ENCODE results near the gene PTRH2.
"Not testable (repeated sequence)": the region's sequence is repeated elsewhere in the genome, so short reads cannot be mapped to it uniquely, and the experiment has no call there.

Gene PTRH2

DNA sequence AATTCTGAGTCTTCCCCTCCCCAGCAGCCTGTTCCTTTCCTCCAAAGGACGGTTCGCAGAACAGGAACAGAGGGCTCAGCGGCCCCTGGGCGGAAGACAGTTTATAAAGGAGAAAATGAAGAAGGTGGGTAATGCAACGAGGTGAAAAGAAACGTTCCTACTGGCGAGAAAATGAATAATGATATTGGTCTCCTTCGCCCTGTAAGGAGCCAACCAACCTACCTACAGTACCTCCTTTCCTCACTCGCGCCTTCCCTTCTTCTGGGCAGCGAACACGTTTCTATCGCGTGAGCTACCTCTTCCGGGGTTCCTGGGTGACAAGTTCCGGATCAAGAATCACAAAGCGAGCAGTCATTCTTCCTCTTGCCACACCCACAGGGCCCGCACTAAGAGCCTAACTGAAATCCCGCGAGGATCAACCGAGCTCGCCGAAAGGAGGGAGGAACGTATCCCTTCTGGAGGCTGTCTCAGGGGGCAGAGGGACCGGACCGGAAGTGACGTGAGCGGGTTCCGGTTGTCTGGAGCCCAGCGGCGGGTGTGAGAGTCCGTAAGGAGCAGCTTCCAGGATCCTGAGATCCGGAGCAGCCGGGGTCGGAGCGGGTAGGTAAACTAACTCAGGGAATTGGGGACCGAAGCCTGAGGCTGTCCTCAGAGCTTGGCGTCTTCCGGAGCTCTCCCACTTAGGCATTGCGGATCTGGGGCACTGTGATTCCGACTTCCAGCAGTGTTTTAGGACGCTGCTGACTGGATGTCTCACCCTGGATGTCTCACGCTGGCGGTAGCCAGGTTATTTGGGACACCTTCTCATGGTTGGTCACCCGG is at the start of gene PTRH2, which contains the start of gene VMP1:
Gene PTRH2 (minus strand): TSS at position 282 of the 822 bp plus-strand sequence. CDS start 9,452 bp downstream, outside the sequence.
Gene VMP1 (plus strand): TSS at position 506 of the 822 bp plus-strand sequence. CDS start 23,793 bp downstream, outside the sequence.
- peak; percentile 96 for DNase-seq (ENCODE audit: low spot score)

DNA sequence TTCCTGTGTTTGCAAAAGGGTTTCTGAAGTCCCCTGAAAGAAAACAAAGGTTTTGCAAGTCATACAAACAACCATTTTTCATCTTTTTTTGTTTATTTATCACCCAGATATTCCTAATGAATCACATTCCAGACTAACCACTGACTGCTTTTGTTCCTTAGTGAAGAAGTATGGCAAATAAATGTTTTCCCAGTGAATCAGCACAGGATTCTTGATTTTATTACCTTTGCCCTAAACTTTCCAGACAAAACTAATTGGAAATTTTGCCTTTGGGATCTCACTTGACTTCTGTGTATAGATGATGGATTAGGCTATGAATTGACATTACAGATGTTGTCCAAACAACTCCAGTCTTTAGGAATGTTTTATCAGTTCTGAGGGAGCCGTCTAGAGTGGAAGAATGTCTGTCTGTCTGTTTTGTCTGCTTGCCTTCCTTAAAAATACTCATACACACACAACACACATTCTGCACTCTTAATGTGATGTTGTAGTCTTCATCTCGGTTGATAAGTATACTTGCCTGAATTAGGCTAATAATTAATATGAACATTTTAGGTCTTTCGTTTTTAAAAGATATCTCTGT is 49.1 kb upstream of the PTRH2 start:
- no peak for DNase-seq (ENCODE audit: low spot score)

DNA sequence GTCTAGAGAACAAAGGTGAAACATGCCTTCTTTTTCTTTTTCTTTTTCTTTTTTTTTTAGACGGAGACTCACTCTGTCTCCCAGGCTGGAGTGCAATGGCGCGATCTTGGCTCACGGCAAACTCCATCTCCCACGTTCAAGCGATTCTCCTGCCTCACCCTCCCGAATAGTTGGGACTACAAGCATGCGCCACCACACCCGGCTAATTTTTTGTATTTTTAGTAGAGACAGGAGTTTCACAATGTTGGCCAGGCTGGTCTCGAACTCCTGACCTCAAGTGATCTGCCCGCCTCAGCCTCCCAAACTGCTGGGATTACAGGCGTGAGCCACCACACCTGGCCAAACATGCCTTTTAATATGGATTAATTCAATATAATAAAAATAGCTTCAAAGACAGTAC is 47.8 kb upstream of the PTRH2 start:
- DNase-seq (ENCODE audit: low spot score): not testable (repeated sequence)

DNA sequence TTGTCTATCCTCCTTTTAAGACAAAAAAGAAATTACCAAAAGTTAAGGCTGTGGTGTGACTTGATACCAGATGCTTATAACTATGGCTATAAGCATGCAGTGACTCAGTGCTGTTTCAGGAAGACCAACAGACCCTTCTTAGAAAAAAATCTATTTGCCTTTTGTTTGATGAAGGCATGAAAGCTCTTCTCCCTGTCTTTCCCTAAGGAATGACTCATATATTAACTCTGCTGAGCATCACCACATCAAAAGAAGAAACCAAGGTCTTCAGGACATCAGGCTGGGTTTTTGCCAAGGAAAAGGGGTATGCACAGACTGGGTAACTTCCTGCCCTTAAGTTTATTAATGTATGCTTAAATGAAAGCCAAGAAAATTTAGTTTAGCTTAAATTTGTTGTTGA is 47.3 kb upstream of the PTRH2 start:
- peak; percentile 25 for DNase-seq (ENCODE audit: low spot score)

DNA sequence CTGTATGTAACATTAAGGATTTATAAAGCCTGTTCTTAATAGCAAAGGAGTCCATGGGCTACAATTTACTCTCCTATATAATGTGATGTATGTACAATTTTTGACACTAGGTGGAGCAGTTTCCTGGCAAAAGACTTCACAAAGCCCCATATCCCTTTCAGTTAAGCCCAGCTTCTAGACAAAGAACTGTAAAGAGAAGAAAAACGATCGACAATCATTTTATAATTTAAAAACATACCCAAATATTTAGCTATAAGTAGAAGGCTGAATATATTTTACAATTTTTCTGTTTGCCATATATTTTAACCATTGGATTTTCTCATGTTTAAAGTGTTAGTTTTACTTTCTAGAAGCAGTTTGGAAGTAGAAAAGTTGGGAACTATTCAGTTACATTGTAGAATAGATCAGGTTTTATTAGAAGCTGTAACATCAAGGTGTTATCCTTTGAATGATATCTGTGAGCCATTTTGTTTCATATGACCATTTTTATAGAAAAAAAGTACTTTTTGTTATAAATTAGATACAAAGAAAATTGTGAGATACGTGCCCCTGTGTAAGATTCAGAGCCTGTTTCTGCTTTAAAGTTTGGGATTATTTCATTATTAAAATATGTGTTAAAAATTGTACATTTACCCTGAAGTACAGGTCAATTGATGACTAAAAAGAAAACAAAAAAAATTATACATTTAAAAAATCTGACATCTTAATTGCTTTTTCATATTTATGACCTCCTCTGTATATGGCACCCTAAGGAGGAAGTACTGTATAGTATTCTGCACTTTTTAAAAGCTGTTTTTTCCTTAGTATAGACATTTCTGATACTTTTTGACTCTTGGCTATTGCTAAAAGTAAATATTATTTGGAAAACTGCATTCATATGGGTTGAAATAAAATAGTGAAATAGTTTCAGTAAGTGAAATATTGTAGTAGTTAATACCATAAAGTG is 46.6 kb upstream of the PTRH2 start:
- DNase-seq (ENCODE audit: low spot score): peak; percentile 91

DNA sequence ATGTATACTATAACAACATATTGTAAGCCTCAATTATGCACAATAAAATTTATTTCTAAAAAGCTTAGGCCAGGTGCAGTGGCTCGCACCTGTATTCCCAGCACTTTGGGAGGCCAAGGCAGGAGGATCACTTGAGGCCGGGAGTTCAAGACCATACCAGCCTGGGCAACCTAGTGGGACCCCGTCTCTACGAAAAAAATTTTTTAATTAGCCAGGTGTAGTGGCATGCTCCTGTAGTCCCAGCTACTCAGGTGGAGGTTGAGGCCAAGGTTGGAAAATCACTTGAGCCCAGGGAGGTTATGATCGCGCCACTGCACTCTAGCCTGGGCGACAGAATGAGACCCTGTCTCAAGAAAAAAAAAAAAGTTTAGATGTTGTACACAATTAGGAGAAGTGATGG is 45.7 kb upstream of the PTRH2 start:
- no peak for DNase-seq (ENCODE audit: low spot score)

DNA sequence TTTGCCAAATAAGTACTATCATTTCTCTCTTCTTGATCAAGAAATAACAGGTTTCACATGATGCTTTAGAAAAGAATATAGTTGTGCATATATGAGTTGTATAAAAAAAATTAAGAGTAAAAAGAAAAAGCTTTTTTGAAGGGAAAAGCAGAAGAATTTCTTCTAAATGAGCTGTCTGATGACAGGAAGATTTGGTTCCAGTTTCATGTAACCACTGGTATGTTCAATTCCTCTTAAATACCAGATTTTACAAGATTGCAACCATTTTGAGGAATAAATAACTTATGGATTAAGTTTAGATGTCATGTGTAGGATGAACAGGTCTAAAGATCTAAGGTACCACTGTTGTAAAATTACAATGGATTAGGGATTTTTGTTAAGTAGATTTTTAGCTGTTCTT is 45.2 kb upstream of the PTRH2 start:
- no peak for DNase-seq (ENCODE audit: low spot score)

DNA sequence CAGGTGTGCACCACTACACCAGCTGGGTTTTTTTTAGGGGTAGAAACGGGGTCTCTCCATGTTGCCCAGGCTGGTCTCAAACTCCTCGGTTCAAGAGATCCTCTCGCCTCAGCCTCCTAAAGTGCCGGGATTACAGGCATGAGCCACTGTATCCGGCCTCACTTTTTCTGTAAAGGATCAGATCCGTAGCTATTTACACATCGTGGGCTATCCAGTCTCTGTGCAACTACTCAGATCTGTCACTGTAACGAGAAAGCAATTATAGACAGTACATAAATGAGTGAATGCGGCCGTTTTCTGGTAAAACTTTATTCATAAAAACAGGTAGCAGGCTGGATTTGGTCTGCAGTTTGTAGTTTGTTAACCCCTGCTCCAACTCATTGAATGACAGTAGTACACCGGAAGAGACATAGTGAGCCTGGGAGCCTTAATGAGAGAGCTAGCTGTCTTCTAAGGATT is 44.8 kb upstream of the PTRH2 start:
- DNase-seq (ENCODE audit: low spot score): no peak

DNA sequence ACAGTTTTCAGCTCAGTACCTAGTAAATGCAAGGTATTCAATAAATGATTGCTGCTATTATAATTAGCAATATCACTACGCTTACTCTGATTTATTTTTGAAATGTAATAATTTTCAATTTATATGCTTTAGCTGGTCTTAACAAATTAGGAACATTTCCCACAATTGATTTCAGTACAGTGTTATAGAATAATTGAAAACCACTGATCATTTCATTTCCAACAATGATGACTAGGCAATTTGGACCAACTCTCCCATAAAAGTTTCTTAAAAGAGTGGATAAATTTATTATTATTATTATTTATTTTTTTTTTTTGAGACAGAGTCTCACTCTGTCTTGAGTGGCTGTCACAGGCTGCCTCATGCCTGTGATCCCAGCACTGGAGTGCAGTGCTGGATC is 41.4 kb upstream of the PTRH2 start:
- no peak for DNase-seq (ENCODE audit: low spot score)

DNA sequence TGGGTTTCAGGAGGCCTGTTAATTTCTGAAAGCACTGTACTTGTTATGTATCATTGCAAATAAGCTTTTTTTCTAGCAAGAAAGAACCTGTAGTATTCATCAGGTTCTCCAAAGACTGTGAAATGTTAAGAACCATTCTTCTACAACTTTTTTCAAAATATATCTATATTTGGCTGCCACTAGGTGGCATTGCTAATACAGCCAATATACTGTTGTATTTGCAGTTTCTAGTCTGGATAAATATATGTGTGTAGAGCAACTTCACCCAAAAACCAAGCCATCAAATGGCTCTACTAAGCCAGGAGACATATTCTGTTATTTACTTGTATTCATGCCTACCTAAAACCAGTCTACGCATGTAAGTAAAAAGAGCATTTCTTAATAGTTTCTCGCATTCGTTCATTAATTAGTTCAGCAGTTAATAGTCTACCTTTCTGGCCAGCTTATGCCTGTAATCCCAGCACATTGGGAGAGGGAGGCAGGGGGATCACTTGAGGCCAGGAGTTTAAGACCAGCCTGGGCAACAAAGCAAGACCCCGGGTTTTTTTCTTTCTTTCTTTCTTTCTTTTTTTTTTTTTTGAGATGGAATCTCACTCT is 39.7 kb upstream of the PTRH2 start:
- peak; percentile 58 for DNase-seq (ENCODE audit: low spot score)

DNA sequence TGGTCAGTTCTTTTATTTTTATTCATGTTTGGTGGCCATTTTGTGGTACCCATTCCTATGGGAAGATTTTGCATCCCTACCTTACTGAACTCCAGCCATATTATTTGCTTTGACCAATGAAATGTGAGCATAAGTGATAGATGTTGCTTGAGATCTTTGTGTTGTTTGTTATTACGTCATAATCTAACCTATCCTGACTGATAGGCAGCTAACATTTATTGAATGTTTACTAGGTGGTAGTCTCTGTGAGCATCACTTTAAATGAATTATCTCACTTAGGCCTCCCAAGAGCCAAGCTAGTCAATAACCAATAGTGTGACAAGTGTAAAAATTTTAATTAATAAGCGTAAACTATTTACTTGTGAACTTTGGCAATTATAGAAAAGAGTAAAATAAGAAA is 37.8 kb upstream of the PTRH2 start:
- DNase-seq (ENCODE audit: low spot score): no peak

DNA sequence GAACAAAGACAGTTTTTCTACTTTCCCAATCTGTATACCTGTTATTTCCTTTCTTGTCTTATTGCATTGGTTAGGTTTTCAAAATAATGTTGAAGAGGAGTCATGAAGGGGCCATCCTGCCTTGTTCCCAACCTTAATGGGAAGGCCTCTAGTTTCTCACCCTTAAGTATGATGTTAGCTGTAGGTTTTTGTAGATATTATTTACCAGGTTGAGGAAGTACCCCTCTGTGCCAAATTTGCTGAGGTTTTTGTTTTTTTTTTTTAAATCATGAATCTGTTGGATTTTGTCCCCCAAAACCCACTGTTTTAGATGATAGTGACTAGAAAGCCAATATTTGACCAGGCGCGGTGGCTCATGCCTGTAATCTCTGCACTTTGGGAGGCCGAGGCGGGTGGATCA is 36.6 kb upstream of the PTRH2 start:
- no peak for DNase-seq (ENCODE audit: low spot score)

DNA sequence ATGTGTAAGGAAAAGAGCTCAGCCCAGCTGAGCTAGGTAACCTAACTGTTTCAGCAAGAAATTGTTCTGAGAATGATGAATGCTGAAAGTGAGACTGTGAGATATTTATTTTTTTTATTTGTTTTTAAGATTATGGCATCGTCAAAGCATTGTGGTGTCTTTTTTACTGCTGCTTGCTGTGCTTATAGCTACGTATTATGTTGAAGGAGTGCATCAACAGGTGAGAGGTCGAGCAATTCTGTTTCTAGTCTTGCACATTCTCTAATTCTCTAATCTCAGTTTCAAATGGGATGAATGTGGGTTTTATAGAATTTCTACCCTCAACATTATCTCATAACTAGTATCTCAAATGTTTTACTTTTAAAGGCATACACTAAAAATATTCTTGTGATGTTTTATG is 30.1 kb upstream of the PTRH2 start:
- DNase-seq (ENCODE audit: low spot score): no peak

DNA sequence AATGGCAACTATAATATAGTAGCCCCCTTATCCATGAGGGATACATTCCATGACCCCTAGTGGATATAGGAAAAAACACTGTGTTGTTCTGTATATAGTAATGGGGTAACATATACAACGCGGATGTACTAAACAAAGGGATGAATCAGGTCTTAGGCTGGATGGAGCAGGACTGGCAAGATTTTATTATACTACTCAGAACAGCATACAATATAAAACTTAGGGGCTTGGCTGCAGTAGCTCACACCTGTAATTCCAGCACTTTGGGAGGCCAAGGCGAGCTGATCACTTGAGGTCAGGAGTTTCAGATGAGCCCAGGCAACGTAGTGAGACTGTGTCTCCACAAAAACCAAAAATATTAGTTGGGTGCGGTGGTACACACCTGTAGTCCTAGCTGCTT is 27.0 kb upstream of the PTRH2 start:
- no peak for DNase-seq (ENCODE audit: low spot score)

DNA sequence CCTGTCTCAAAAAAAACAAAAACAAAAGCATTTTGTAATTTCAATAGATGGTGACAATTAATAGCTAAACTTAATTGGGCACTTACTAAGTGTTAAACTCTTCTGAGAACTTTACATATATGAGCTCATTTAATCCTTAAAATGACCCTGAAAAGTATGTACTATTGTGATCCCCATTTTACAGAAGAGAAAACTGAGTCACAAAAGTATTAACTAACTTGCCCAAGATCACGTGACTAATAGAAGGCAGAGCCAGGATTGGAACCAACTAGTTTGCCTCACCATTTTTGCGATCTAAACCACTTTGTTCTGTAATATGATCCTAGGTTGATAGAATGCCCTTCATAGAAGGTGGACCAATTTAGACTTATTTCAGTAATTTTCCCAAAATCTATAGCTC is 26.5 kb upstream of the PTRH2 start:
- no peak for DNase-seq (ENCODE audit: low spot score)

DNA sequence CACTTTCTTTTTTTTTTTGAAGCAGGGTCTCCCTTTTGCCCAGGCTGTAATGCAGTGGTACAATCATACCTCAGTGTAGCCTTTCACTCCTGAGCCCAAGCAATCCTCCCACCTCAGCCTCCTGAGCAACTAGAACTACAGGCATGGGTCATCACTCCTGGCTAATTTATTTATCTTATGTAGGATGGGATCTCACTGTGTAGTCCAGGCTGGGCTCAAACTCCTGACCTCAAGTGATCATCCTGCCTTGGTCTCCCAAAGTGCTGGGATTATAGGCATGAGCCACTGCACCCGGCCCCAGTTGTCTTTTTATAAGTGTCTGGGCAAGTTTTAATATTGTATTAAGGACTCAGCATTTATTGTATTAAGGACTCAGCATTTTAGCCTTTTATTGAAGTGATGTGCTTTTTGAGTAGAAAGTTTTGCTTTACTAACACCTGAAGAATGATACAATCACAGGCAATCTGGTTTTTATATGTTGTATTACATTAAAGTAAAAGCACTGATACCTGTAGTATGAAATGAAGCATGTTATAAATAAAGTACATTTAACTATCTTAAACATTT is 23.1 kb upstream of the PTRH2 start:
- DNase-seq (ENCODE audit: low spot score): no peak

DNA sequence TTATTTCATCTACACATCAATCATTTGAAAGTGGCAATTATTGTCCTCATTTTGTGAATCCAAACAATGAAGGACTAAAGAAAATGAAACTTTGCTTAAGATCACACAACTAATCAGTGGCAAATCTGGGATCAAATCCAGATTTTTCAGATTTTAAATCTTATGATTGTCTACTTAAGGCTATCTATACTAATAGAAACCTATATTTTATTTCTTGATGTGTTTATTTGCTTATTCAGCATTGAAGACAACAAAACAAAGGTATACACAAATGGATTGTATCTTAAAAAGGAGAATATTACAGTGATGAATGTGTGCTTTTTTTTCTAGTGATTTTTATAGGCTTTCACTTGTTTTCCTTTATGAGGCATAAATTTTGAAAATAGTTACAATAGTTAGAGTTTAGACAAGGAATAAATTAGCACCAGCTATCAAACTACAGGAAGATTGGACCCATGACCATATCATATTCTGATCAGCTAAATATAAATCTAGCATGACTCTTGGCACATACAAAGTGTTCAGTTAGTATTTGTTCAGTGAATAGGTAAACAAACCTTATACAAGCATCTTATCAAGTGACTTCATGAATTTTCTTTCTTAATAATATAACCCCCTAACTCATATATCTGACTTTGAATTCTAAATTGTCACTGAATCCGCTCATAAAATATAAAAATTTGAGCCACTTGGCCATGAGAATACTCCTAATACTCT is 20.7 kb upstream of the PTRH2 start:
- DNase-seq (ENCODE audit: low spot score): no peak

DNA sequence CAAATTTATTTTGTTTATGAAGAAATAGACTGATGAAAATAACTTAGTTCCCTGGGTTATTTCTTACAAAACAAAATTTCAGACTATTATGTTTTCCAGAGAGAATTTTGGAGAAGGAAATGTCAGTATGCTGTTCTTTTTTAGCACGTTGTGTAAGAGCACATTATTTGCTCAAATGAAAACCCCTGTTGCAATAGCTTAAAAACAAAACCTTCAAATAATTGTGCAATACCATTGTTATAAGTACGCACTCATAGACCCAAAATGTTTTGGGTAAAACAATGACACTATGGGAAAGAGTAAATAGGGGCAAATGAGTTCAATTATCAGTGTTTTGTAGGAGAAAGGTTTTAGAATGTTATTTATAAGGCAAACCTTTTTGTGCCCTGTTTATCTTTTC is 18.5 kb upstream of the PTRH2 start:
- no peak for DNase-seq (ENCODE audit: low spot score)

DNA sequence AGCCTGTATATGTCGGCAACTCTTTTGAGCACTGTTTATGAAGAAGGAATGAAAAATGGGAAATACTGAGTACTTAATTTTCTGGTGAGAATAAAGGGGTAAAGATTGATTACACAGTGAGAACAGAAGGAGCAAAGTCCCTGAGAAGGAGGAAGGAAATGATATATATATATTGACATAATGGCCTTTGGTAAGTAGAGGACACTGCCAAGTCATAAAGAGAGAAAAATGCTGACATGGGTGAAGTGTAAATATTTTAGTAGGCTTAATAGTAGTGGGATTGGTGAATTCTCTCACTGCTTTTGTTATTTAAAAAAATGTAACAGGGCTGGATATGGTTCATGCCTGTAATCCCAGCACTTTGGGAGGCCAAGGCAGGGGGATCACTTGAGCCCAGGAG is 16.4 kb upstream of the PTRH2 start:
- DNase-seq (ENCODE audit: low spot score): no peak

DNA sequence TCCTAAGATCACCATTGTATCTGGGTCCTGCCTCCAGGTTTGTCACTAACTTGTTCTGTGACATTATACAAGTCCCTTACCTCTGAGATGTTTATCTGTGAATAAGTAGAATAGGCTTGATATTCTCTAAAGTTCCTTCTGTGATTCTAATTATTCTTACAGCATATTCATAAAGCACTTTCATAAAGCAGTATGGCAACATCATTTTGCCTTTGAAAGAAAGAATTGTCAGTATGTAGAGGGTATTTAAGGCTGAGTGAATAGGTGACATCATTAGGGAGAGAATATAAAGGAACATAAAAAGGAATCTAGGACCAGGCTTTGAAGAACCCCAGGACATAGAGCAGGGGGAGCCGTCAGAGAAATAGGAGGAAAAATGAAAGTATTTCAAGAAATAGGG is 15.8 kb upstream of the PTRH2 start:
- DNase-seq (ENCODE audit: low spot score): no peak

DNA sequence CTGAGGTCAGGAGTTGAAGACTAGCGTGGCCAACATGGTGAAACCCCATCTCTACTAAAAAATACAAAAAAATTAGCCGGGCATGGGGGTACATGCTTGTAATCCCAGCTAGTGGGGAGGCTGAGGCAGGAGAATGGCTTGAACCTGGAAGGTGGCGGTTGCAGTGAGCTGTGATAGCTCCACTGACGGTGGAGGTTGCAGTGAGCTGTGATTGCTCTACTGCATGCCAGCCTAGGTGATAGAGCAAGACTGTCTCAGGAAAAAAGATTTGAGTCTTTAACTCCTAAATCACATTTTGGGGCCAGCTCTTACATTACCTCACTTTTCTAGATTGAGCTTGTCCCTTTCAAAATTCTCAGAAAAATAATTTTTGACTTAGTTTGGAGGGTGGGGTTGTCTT is 15.4 kb upstream of the PTRH2 start:
- no peak for DNase-seq (ENCODE audit: low spot score)

Data from hematopoietic multipotent progenitor cell treated with erythropoietin and hydrocortisone succinate and interleukin-3 and kit ligand, for 15 days (in vitro differentiated cells).